NCI-H2196 (cell line): ENCODE results near the gene MYL5.
"Not testable (repeated sequence)": the region's sequence is repeated elsewhere in the genome, so short reads cannot be mapped to it uniquely, and the experiment has no call there.

Experiments used
- DNase-seq: peaks from one replicate; lab custom pipeline; 2025; ENCODE audit not compliant: unreplicated experiment; lab: John Stamatoyannopoulos, UW

Gene MYL5

GRCh38 chr4:723751-724530 is 49.6 kb downstream of the MYL5 start:
- DNase-seq = no peak

- DNase-seq = no peak
These were observed 51.3 kb downstream of the MYL5 start for GRCh38 chr4:725391-726234.

GRCh38 chr4:726235-726787 is 52.0 kb downstream of the MYL5 start:
- no peak for DNase-seq

- DNase-seq = no peak
These were observed 52.5 kb downstream of the MYL5 start for GRCh38 chr4:726838-727237.

- DNase-seq = no peak
These were observed 53.2 kb downstream of the MYL5 start for GRCh38 chr4:727576-727975.

GRCh38 chr4:729336-730315 is 55.3 kb downstream of the MYL5 start:
- no peak for DNase-seq

- no peak for DNase-seq
These were observed 56.2 kb downstream of the MYL5 start for GRCh38 chr4:730511-730910.

- DNase-seq = not testable (repeated sequence)
These were observed 56.9 kb downstream of the MYL5 start for GRCh38 chr4:730946-731904.
